ENCODE data around the gene SNAPIN.

Gene SNAPIN

DNA sequence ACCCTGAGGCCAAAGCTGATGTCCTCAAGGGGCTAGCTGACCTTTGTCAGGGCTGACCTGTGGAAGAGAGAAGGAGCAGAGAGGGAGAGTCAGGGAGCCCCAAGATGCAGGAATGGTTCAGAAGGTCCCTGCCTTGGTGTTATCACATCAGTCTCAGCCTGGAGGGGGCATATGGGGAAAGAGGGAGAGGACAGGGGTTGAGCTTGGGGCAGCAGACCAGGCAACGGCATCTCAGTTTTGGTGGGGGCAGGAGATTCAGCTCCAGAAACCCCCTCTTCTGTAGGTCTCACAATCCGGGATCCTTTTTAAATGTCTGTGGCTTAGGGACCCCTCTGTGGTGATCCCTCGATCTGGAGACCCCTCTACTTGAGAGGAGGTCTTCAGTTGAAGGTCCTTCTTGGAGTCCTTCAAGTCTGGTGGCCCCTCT lies 32.0 kb upstream of the SNAPIN start:
- TF ChIP-seq, protein P1, sequence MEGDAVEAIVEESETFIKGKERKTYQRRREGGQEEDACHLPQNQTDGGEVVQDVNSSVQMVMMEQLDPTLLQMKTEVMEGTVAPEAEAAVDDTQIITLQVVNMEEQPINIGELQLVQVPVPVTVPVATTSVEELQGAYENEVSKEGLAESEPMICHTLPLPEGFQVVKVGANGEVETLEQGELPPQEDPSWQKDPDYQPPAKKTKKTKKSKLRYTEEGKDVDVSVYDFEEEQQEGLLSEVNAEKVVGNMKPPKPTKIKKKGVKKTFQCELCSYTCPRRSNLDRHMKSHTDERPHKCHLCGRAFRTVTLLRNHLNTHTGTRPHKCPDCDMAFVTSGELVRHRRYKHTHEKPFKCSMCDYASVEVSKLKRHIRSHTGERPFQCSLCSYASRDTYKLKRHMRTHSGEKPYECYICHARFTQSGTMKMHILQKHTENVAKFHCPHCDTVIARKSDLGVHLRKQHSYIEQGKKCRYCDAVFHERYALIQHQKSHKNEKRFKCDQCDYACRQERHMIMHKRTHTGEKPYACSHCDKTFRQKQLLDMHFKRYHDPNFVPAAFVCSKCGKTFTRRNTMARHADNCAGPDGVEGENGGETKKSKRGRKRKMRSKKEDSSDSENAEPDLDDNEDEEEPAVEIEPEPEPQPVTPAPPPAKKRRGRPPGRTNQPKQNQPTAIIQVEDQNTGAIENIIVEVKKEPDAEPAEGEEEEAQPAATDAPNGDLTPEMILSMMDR (conservative IDR thresholded peaks at IDR 0.05; ENCODE audit: low read depth, low read length): no peak
- H3K4me3 ChIP-seq (ENCODE audit: low read depth, low read length): peak overlapping the region; percentile 74
- no peak for DNase-seq (ENCODE audit: low read depth)

DNA sequence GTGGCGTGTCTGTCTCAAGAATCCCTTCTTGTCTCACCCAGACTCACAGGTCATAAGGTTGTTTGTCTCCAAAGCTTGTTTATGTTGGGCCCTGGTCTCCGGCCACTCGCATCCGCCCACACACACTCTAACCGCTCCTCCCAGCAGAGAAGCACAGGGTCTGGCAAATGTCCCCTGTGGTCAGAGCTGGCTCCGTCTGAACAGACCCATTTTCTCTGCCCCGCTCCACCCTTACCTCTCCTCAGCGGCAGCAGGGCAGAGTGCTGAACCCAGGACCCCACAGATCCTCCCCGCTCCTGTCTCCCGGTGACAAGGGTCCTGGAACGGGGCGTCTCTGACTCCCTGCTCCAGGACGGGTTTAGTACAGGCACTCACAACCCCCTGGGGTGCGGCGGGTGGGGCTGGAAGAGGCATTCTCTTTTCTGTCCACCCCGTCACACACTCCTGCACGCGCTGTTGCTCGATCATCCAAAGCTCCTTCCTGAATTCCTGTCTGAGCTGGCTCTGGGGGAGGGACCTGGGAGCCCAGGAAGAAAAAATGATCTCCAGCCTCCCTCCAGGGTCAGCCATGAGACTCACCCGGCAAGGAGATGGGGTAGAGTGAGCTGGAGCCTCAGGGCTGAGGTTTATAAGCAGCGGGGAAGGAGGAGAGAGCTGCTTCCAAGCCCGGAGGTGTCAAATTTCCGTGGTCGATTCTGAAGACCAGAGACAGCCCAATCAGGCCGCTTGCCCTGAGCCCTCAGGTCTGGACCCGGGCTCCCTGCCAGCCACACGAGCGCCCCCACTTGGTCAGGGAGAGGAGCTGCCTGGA lies 31.4 kb upstream of the SNAPIN start, which contains the start of gene S100A13:
TSS of gene S100A13 (minus strand) at position 602 of the 811 bp plus-strand sequence. CDS start 1,033 bp downstream, outside the sequence.
- H3K4me3 ChIP-seq (ENCODE audit: low read depth, low read length): peak within 1 kb of the TSS; percentile 74
- peak; percentile 98 for DNase-seq (ENCODE audit: low read depth)
- TF ChIP-seq, protein P1 (conservative IDR thresholded peaks at IDR 0.05; ENCODE audit: low read depth, low read length): peak; percentile 78

DNA sequence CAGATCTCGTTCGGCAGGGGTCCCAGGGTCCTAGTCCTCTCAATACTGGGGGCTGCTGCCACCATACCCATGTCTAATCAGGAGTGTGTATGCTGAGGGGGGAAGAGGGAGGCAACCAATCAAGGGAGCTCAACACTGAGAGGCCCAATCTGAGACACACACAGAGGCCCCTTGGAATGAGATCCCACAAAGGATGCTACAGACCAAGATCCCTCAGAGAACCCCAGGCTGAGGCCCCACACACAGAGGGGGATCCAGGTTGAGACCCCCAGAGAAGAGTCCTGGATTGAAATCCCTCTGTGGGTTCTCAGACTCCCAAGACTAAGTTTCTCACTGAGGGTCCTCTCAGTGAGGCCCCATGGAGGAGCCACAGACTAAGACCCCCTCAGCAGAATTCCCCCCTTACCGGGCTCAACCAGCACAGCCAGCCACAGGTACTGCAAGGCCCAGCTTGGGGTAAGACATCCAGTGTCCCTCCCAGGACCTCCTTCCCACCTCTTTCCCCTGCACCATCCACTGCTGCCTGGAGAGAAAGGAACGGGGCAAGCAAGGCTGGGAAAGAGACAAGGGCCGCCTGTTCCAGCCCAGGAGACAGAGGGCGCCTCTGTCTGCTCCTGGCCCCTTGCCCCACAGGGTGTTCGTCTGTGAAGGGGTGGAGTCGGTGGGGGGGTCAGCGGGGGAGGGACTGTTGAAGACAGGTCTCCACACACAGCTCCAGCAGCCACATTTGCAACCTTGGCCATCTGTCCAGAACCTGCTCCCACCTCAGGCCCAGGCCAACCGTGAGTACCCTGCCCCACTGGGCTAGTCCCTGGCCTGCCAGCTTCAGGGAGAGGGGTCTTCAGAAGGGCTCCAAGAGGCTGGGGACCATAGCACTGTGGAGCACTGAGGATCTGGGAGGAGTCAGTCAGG lies 30.5 kb upstream of the SNAPIN start, which contains the start of gene S100A1:
TSS of gene S100A1 (plus strand) at position 720 of the 912 bp plus-strand sequence. CDS start 2,088 bp downstream, outside the sequence.
- H3K4me3 ChIP-seq (ENCODE audit: low read depth, low read length): peak within 1 kb of the TSS; percentile 74
- TF ChIP-seq, protein P1 (conservative IDR thresholded peaks at IDR 0.05; ENCODE audit: low read depth, low read length): no peak
- DNase-seq (ENCODE audit: low read depth): no peak

DNA sequence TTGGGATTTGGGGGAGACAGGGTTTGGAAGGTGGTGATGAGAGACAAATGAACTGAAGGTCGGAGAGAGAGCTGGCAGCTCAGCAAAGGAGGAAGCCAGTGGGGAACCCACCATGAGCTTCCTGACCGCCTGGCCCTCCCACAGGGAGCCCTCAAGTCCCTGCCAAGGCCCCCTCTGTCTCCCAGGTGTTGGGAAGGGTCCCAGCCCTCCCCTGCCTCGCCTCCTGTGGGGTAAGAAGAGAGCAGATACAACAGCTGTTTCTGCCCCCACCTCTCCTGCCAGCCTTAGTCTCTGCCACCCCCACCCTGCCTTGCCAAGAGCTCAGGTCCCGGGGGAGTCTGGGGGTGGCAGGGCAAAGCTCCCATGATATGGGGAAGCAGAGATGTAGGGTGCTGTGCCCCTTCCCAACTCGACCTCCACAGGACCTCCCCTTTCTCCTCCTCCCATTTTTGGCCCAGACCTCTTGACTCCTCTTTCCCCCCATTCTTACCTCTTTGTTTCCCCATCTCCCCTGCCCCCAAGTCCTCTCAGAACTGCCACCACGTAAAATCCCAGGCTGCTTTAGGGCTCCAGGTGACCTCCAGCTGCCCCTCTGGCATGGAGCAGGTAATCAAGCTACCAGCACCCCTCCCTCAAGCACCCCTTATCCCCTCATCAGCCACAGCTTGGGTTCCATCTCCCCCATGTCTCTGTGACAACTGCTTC lies 29.7 kb upstream of the SNAPIN start:
- DNase-seq (ENCODE audit: low read depth): no peak
- TF ChIP-seq, protein P1 (conservative IDR thresholded peaks at IDR 0.05; ENCODE audit: low read depth, low read length): no peak
- no peak overlapping the region for H3K4me3 ChIP-seq (ENCODE audit: low read depth, low read length)

DNA sequence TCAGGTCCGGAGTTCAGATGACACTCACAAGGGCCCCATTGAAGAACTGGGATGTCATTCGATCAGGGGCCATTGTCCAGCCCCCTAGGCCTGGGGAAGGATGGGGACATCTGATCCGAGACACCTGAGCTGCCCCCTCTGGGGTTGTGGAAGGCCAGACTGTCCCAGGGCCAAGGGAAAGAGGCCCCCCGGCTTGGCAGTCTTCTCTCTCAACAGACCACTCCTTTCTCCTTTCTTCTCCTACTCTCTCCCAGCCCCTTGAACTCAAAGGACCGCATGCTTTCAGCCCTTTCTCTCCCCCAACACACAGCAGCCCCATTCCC lies 29.2 kb upstream of the SNAPIN start:
- TF ChIP-seq, protein P1 (conservative IDR thresholded peaks at IDR 0.05; ENCODE audit: low read depth, low read length): no peak
- H3K4me3 ChIP-seq (ENCODE audit: low read depth, low read length): no peak overlapping the region
- DNase-seq (ENCODE audit: low read depth): no peak

DNA sequence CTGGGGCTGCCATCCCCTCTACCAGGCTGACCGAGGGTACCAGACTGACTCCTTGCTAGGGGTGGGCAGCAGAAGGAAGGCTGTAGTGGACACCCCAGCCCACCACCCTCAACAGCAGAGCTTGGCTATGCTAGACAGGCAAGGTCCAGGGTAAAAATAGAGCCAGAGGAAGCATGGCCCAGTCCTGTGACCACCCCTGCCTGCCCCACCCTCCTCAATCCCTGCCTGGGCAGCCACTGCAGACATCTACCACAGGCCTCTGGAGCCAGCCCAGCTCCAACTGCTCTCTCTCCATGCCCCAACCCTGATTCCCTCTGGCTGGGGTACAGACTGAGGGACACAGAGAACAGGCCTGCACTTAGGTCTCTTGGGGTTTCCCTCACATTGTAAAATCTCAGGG lies 28.5 kb upstream of the SNAPIN start:
- DNase-seq (ENCODE audit: low read depth): no peak
- TF ChIP-seq, protein P1 (conservative IDR thresholded peaks at IDR 0.05; ENCODE audit: low read depth, low read length): no peak
- no peak overlapping the region for H3K4me3 ChIP-seq (ENCODE audit: low read depth, low read length)
